ENCODE data around the gene RCAN2.

Gene RCAN2

DNA sequence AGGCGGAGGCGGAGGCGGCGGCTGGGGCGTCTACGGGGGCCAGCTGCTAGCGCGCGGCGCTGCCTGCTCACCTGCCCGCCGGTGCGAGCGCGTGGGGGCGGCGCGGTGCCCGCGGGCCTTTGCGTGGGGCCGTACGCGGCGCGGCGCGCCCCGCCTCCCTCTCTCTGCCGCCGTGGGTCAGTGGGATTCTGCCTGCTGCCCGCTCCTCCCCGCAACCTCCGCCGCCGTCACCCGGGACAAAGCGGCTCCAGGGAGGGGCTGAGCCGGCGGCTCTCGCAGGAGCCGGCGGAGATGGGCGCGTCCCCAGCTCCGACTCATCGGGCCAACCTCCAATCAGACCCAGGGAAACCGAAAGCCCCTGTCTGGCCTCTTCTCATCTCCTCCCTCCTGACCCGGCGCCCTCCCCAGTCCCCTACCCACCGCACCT, at the start of gene RCAN2:
Gene RCAN2, minus strand, starts transcription at position 249 of the 427 bp plus-strand sequence.
- TF ChIP-seq CTCF (IDR thresholded peaks at IDR 0.05; ENCODE audit: low read depth, low read length, missing control alignments) = no peak
- peak within 1 kb of the TSS; percentile 29 for H3K4me3 ChIP-seq (ENCODE audit: low read depth, low read length)
- DNase-seq (ENCODE audit: low read depth) = no peak

DNA sequence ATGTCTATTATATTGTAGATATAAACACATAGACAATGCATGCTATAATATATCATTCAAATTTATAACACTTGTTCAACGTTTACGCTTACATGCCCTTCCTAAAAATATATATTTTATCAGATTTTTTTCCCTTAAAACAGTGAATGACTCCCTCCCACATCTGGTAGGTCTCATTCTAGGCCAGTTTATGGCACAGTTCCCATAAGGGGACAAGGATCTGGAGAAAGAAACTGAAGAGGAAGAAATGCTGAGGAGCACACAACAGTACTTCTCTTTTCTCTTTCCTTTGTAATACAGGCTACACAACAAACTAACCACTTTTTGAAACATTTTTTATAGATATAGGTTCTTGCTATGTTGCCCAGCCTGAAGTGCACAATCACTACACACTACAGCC, 48.6 kb upstream of the RCAN2 start:
- TF ChIP-seq CTCF (IDR thresholded peaks at IDR 0.05; ENCODE audit: low read depth, low read length, missing control alignments) = no peak

GRCh38 chr6:46538800-46539480, 47.7 kb upstream of the RCAN2 start:
- no peak for TF ChIP-seq CTCF (IDR thresholded peaks at IDR 0.05; ENCODE audit: low read depth, low read length, missing control alignments)
- no peak overlapping the region for H3K4me3 ChIP-seq (ENCODE audit: low read depth, low read length)
- no peak for DNase-seq (ENCODE audit: low read depth)

More for the DNA sequence above, 48.6 kb upstream of the RCAN2 start:
- no peak for DNase-seq (ENCODE audit: low read depth)
- H3K4me3 ChIP-seq (ENCODE audit: low read depth, low read length) = no peak overlapping the region

DNA sequence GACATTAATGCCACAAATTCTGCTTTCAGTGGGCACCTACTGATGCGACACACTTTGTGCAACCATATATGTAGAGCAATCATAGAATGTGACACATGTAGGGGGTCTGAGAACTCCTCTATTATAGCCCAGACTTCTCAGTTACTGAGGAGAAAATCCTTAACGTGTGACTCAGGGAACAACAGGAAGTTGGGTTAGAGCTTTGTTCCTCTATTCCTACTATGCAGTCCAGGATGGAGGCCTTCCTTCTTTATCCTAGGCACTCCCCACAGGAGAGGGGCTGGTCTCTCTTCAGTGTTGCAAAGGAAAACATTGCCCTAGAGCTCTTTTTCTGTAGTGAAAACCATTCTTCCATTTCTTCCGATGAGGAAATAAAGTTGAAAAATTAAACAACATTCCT, 39.6 kb upstream of the RCAN2 start:
- DNase-seq (ENCODE audit: low read depth) = no peak
- H3K4me3 ChIP-seq (ENCODE audit: low read depth, low read length) = no peak overlapping the region
- TF ChIP-seq CTCF (IDR thresholded peaks at IDR 0.05; ENCODE audit: low read depth, low read length, missing control alignments) = no peak

GRCh38 chr6:46528961-46529750, 37.9 kb upstream of the RCAN2 start:
- H3K4me3 ChIP-seq (ENCODE audit: low read depth, low read length) = no peak overlapping the region
- DNase-seq (ENCODE audit: low read depth) = no peak
- TF ChIP-seq CTCF (IDR thresholded peaks at IDR 0.05; ENCODE audit: low read depth, low read length, missing control alignments) = no peak

GRCh38 chr6:46526607-46527006, 35.4 kb upstream of the RCAN2 start:
- H3K4me3 ChIP-seq (ENCODE audit: low read depth, low read length) = no peak overlapping the region
- TF ChIP-seq CTCF (IDR thresholded peaks at IDR 0.05; ENCODE audit: low read depth, low read length, missing control alignments) = no peak
- DNase-seq (ENCODE audit: low read depth) = no peak
